Endothelial cell (in vitro differentiated cells): ENCODE results near the gene DNAJC28. TPM values are rescaled to one million over a fixed set of nuclear protein-coding genes. Genes with fewer than 3 reads are reported as not detected.

Source experiments
- DNase-seq: peaks from one replicate; pipeline ENCODE4 v3.0.0; 2021; ENCODE audit warnings: low spot score
- H3K27ac Mint-ChIP-seq: one replicate; pipeline ENCODE4 v1.8.0; 2021; ENCODE audit warnings: mixed read lengths, inconsistent platforms; ENCODE audit not compliant: unreplicated experiment
- H3K27me3 Mint-ChIP-seq: one replicate; pipeline ENCODE4 v1.8.0; 2021; ENCODE audit warnings: mild to moderate bottlenecking, moderate library complexity, mixed read lengths, inconsistent platforms; ENCODE audit not compliant: unreplicated experiment
- H3K36me3 Mint-ChIP-seq: one replicate; pipeline ENCODE4 v1.8.0; 2021; ENCODE audit warnings: mild to moderate bottlenecking, low read depth, mixed read lengths, inconsistent platforms; ENCODE audit not compliant: unreplicated experiment
- H3K4me1 Mint-ChIP-seq: one replicate; pipeline ENCODE4 v1.8.0; 2021; ENCODE audit warnings: mild to moderate bottlenecking, mixed read lengths, inconsistent platforms; ENCODE audit not compliant: unreplicated experiment
- H3K4me3 Mint-ChIP-seq: one replicate; pipeline ENCODE4 v1.8.0; 2021; ENCODE audit warnings: mild to moderate bottlenecking, mixed read lengths, inconsistent platforms; ENCODE audit not compliant: unreplicated experiment
- H3K9me3 Mint-ChIP-seq: one replicate; pipeline ENCODE4 v1.8.0; 2021; ENCODE audit warnings: mixed read lengths, inconsistent platforms; ENCODE audit not compliant: unreplicated experiment
- CTCF ChIP-seq: fragments of 200-600 bp; sonication (generic); IDR thresholded peaks from one replicate; pipeline ENCODE4 v1.5.0; 2021; ENCODE audit warnings: antibody characterized with exemption; ENCODE audit not compliant: unreplicated experiment
- total RNA-seq: library from RNA; stranded (reverse); fragmentation: NEBNext Ultra II Directional; extraction: Animal tissue kit (Norgen Biotek cat#: 25700); gene quantifications from one replicate; pipeline ENCODE4 v1.2.1, GENCODE V29; 2021; ENCODE audit not compliant: unreplicated experiment

Gene DNAJC28
- total RNA-seq, 1 donor from 2014 or later: 3.3 TPM

- no peak overlapping the region for H3K4me3 Mint-ChIP-seq
- no peak for TF ChIP-seq CTCF
- H3K9me3 Mint-ChIP-seq: no peaks in the 10 kb centered on the region
- peaks cover 5% of the 10 kb centered on the region for H3K4me1 Mint-ChIP-seq
- no peak overlapping the region for H3K27ac Mint-ChIP-seq
- no peaks in the 10 kb centered on the region for H3K36me3 Mint-ChIP-seq
- H3K27me3 Mint-ChIP-seq: peaks cover 1% of the 10 kb centered on the region
- no peak for DNase-seq
Measured at GRCh38 chr21:33496345-33496744, 4.8 kb upstream of the DNAJC28 start.

- TF ChIP-seq CTCF: no peak
- Mint-ChIP-seq H3K27me3 (peaks cover 1% of the 10 kb centered on the region), H3K9me3 (no peaks in the 10 kb centered on the region), H3K36me3 (peaks cover 3% of the 10 kb centered on the region), H3K27ac (no peak overlapping the region), H3K4me3 (no peak overlapping the region), H3K4me1 (peaks cover 5% of the 10 kb centered on the region)
- DNase-seq: no peak
Measured at GRCh38 chr21:33495743-33496142, 4.2 kb upstream of the DNAJC28 start.

DNA sequence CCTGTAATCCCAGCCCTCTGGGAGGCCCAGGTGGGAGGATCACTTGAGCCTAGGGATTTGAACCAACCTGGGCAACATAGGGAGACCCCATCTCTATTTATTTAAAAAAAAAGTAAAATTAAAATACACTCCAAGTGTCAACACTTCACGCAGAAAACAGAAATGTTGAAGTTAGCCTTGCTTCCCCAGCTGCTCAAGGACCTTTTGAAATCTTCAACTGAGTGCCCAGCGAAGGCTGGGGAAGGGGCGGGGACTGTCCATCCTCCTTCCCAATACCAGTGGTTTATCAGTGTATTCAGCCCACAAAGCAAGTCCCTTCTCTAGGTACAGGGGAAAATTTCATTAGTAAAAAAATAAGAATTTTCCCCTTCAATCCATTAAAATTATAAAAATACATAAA is 2.2 kb upstream of the DNAJC28 start:
- H3K27ac Mint-ChIP-seq: no peak overlapping the region
- H3K9me3 Mint-ChIP-seq: no peaks in the 10 kb centered on the region
- no peak for TF ChIP-seq CTCF
- no peak for DNase-seq
- peaks cover 6% of the 10 kb centered on the region for H3K36me3 Mint-ChIP-seq
- H3K27me3 Mint-ChIP-seq: no peaks in the 10 kb centered on the region
- H3K4me3 Mint-ChIP-seq: no peak overlapping the region
- H3K4me1 Mint-ChIP-seq: peaks cover 5% of the 10 kb centered on the region

DNA sequence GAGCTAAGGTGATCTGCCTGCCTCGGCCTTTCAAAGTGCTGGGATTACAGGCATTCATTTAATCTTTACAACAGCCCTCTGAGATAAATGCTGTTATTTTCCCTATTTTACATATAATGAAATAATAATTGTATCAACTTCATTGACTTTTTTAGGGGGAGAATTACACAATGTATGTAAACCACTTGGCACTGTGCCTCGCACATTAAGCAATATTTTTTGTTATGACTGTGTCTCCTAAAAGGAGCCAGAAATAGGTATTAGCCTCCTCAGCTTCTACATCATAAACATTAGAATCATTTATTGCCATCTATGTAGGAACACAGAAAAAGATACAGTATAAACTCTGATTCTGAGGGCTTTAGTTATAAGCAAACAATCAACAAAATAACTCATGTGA is 1.1 kb upstream of the DNAJC28 start:
- Mint-ChIP-seq H3K27ac (peak overlapping the region; percentile 30), H3K4me1 (peaks cover 5% of the 10 kb centered on the region), H3K36me3 (peaks cover 9% of the 10 kb centered on the region), H3K4me3 (no peak overlapping the region), H3K27me3 (no peaks in the 10 kb centered on the region), H3K9me3 (no peaks in the 10 kb centered on the region)
- no peak for DNase-seq
- TF ChIP-seq CTCF: no peak

- TF ChIP-seq CTCF: no peak
- peaks cover 9% of the 10 kb centered on the region for H3K36me3 Mint-ChIP-seq
Measured at GRCh38 chr21:33490991-33491372, 534 bp downstream of the DNAJC28 start.

More at GRCh38 chr21:33490991-33491372, 534 bp downstream of the DNAJC28 start:
- H3K4me1 Mint-ChIP-seq: peaks cover 5% of the 10 kb centered on the region
- no peaks in the 10 kb centered on the region for H3K9me3 Mint-ChIP-seq
- no peak for DNase-seq
- peak overlapping the region; percentile 97 for H3K4me3 Mint-ChIP-seq
- H3K27ac Mint-ChIP-seq: peak overlapping the region; percentile 80
- H3K27me3 Mint-ChIP-seq: no peaks in the 10 kb centered on the region
